Measurements from ENCODE around the gene SYNGAP1.
A peak's percentile ranks its signal among the peaks of the same experiment; 100 is the strongest.
"Not testable (repeated sequence)": the region's sequence is repeated elsewhere in the genome, so short reads cannot be mapped to it uniquely, and the experiment has no call there.

The SYNGAP1 gene

GRCh38 chr6:33419580-33420490, at the start of gene SYNGAP1:
SYNGAP1 (plus strand) TSS chr6:33420065; CDS start chr6:33420265, 200 bp downstream.
- H3K4me3 ChIP-seq (replicated peaks; ENCODE audit: low read depth, low read length), result peak within 1 kb of the TSS; percentile 41
- no peak for DNase-seq (ENCODE audit: extremely low read depth, low read depth)
- no peak for TF ChIP-seq CTCF (IDR thresholded peaks at IDR 0.05; ENCODE audit: low read depth, low read length, missing control alignments)

- not testable (repeated sequence) for DNase-seq (ENCODE audit: extremely low read depth, low read depth); H3K4me3 ChIP-seq (replicated peaks; ENCODE audit: low read depth, low read length)
These were observed 48.0 kb upstream of the SYNGAP1 start for GRCh38 chr6:33371901-33372300.

GRCh38 chr6:33372526-33373123, 47.2 kb upstream of the SYNGAP1 start:
- DNase-seq (ENCODE audit: extremely low read depth, low read depth), result no peak
- no peak for TF ChIP-seq CTCF (IDR thresholded peaks at IDR 0.05; ENCODE audit: low read depth, low read length, missing control alignments)
- no peak overlapping the region for H3K4me3 ChIP-seq (replicated peaks; ENCODE audit: low read depth, low read length)

- H3K4me3 ChIP-seq (replicated peaks; ENCODE audit: low read depth, low read length), result no peak overlapping the region
- no peak for TF ChIP-seq CTCF (IDR thresholded peaks at IDR 0.05; ENCODE audit: low read depth, low read length, missing control alignments)
- no peak for DNase-seq (ENCODE audit: extremely low read depth, low read depth)
These were observed 45.6 kb upstream of the SYNGAP1 start for GRCh38 chr6:33373960-33374910.

GRCh38 chr6:33375143-33375671, 44.7 kb upstream of the SYNGAP1 start:
- DNase-seq (ENCODE audit: extremely low read depth, low read depth), result no peak
- no peak for TF ChIP-seq CTCF (IDR thresholded peaks at IDR 0.05; ENCODE audit: low read depth, low read length, missing control alignments)
- H3K4me3 ChIP-seq (replicated peaks; ENCODE audit: low read depth, low read length), result no peak overlapping the region

- TF ChIP-seq CTCF (IDR thresholded peaks at IDR 0.05; ENCODE audit: low read depth, low read length, missing control alignments), result no peak
These were observed 42.7 kb upstream of the SYNGAP1 start for GRCh38 chr6:33377171-33377570.

GRCh38 chr6:33379184-33379583, 40.7 kb upstream of the SYNGAP1 start:
- not testable (repeated sequence) for DNase-seq (ENCODE audit: extremely low read depth, low read depth); H3K4me3 ChIP-seq (replicated peaks; ENCODE audit: low read depth, low read length)

More at GRCh38 chr6:33377171-33377570, 42.7 kb upstream of the SYNGAP1 start:
- DNase-seq (ENCODE audit: extremely low read depth, low read depth), result no peak
- no peak overlapping the region for H3K4me3 ChIP-seq (replicated peaks; ENCODE audit: low read depth, low read length)

All from HFF-Myc (cell line).